Right lobe of liver (tissue), 4 donors: ENCODE data around the gene TBC1D5.

Experiments
- POLR2A ChIP-seq: fragments of 450-650 bp; IDR thresholded peaks from one replicate; pipeline ENCODE4 v1.6.1; 2017; ENCODE audit warnings: antibody characterized with exemption, mild to moderate bottlenecking
- TF ChIP-seq, protein P1 (sequence below), 4 donors: fragments of 200-600 bp in 3 of 4; fragments of 450-650 bp in 1 of 4; IDR thresholded peaks; one replicate each; pipeline versions ENCODE4 v1.5.1 to v1.8.0; 2016 to 2022; ENCODE audit warnings: antibody characterized with exemption in 4 of 4, mild to moderate bottlenecking in 2 of 4
- donor health status: DM: no; HTN: no; CAD: no.
- donor health status: DM: no; HTN: no; CAD: no.
- donor health status: DM: no; HTN: yes; CAD: no.

DNA sequence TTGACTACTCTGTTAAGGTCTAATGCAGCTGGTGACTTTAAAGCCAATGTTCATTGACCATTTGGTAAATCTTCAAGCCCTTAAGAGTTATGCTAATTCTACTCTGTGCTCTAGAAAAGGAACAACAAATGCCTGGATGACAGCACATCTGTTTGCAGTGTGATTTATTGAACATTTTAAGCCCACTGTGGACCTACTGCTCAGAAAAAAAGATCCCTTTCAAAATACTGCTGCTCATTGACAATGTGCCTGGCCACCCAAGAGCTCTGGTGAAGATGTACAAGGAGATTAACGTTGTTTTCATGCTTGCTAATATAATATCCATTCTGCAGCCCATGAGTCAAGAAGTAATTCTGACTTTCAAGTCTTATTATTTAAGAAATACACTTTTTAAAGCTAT, 110.8 kb downstream of the TBC1D5 start:
- no peak for TF ChIP-seq POLR2A
- TF ChIP-seq, protein P1, sequence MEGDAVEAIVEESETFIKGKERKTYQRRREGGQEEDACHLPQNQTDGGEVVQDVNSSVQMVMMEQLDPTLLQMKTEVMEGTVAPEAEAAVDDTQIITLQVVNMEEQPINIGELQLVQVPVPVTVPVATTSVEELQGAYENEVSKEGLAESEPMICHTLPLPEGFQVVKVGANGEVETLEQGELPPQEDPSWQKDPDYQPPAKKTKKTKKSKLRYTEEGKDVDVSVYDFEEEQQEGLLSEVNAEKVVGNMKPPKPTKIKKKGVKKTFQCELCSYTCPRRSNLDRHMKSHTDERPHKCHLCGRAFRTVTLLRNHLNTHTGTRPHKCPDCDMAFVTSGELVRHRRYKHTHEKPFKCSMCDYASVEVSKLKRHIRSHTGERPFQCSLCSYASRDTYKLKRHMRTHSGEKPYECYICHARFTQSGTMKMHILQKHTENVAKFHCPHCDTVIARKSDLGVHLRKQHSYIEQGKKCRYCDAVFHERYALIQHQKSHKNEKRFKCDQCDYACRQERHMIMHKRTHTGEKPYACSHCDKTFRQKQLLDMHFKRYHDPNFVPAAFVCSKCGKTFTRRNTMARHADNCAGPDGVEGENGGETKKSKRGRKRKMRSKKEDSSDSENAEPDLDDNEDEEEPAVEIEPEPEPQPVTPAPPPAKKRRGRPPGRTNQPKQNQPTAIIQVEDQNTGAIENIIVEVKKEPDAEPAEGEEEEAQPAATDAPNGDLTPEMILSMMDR (IDR thresholded peaks at IDR 0.05), result no peak
